Umbilical cord (tissue), 2 donors: ENCODE measurements around the gene PGA3. TPM values are rescaled to one million over a fixed set of nuclear protein-coding genes. Genes with fewer than 3 reads are reported as not detected.
"Not testable (repeated sequence)": the region's sequence is repeated elsewhere in the genome, so short reads cannot be mapped to it uniquely, and the experiment has no call there.

Experiments used
- DNase-seq: peaks from one replicate; pipeline ENCODE4 v3.0.0-alpha.2; 2015; ENCODE audit warnings: low spot score
- total RNA-seq: library from RNA; depleted of rRNA; stranded (reverse); fragments of >200 nt; gene quantifications from one replicate; pipeline ENCODE4 v1.2.3, GENCODE V29; 2014; ENCODE audit warnings: low replicate concordance; ENCODE audit not compliant: insufficient read depth

The PGA3 gene
- total RNA-seq, 1 donor from 2014 or later = 37.8 TPM

DNA sequence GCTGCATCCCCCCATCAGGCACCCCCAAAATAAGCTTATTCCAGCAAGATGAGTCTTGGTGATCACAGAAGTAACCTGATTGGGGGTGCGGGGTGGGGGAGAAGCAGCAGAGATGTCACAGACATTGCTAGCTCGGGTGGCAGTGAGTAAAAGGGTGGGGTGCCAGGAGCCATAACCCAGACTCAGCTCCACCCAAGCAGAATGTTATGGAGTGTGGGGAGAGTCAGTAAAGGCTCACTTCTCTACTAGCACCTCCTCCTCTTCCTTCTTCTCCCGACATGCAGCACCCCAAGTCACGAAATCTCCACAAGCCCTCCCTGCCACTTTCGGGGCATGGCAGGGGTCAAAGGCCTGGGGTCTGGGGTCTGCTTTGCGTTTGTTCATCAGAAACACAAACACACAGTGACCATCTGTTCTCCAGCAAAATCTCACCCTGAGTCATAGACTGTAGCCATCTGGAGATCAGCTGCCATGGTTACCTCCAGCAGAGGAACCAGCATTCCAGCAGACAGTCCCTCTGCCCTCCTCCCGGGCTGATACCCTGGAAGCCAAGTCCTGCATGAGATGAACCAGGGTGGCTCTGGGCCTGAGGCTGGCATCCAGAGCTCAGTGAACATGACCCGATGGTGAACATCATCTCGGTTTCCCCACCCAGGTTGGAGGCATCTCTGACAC is 4.5 kb downstream of the PGA3 start:
- DNase-seq = not testable (repeated sequence)

DNA sequence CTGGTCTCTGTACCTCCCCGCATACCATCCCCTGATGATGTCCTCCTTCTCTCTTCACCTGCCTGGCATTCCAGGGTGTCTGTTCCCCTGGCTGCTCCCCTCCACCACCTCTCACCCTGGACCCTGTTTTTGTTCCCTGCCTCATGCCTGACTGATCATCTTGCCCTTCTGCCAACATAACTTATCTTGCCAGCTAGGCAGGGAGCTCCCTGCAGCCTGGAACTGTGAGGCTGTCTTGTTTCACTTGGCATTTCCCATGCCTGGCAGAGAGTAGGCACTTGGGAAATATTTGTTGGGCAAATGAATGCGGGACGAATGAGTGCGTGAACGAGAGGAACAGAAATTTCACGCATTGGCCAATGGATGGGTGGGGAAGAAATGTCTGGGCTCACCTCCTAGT is 7.3 kb downstream of the PGA3 start:
- DNase-seq = not testable (repeated sequence)

DNA sequence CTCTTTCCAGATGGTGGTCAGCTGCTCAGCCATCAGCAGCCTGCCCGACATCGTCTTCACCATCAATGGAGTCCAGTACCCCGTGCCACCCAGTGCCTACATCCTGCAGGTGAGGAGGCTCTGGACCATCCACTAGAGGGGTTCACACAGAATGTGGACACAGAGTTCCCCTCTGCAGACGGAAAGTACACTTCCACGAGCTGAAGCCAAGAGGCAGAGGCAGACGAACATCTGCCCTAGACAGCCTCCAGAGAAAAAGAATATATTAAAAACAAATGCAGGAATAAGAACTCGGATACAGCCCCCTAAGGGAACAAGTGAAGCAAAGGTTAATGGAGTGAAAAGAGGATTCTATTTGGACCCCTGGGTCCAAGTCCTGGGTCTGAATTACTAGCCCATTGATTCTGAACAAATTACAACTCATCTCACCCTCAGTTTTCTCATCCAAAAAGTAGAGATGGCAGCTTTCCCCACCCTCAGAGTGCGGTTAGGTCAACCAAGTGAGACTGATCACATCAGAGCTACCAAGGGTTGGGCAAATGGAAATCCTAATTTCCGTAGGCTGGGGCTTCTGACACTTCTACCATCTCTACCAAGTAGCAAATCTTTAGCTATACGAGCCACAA is 8.1 kb downstream of the PGA3 start:
- DNase-seq = not testable (repeated sequence)

DNA sequence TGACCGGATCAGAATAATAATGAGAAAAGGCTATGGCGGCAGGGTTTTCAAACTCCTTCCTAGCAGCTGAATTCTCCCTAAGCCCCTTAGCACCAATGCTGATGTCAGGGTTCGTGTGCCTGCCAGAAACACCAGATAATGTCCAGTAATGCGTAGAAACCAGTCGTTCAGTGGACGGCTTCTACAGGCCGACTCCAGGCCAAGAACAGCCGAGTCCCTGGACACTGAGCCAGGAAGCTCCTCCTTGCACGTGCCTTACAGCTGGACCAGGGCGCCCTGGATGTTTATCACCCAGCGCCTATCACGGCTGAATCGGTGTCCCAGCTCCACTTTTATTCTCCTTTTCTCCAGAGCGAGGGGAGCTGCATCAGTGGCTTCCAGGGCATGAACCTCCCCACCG is 8.9 kb downstream of the PGA3 start:
- DNase-seq = not testable (repeated sequence)

DNA sequence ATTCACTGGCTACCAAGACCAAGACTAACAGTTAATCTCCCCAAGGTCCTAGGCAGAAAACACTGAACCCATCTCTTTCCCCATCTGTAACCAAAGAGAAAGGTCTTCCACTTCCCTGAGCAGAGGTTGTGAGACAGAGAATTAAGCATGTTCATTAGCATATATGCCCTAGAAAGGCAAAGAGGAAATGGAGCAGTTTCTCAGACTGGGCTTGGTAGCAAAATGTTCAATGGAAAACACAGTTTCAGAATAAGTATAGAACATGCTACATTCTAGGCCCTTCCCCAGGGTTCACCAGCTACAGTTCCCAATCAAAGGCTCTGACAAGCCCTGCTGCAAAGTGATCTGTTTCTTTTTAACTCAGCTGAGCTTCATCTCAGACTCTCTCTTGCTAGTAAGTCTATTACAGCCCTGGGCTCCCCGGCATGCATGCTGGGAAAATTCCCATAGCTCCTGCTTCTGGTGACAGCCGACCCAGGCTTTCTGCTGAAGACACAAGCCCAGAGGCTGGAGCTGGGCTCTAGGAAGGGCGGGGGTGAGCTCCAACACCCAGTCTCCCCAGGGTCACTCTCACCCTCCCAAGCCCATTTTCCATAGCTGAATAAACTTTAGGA is 10.5 kb downstream of the PGA3 start:
- not testable (repeated sequence) for DNase-seq

DNA sequence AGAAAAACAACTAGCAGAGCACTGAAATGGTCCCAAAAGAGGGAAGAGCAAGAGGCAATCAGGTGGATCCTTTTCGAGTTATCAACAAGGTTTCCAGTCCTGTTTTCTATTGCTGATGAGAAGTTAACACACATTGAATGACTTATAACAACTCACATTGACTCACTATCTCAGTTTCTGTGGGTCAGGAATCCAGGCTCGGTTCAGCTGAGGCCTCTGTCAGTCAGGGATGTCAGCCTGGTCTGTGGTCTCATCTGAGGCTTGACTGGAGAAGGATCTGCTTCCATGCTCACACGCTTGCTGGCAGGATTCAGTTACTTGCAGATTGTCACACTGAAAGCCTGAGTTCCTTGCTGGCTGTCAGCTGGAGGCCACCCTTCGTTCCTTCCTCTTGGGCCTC is 15.0 kb downstream of the PGA3 start:
- DNase-seq = not testable (repeated sequence)

DNA sequence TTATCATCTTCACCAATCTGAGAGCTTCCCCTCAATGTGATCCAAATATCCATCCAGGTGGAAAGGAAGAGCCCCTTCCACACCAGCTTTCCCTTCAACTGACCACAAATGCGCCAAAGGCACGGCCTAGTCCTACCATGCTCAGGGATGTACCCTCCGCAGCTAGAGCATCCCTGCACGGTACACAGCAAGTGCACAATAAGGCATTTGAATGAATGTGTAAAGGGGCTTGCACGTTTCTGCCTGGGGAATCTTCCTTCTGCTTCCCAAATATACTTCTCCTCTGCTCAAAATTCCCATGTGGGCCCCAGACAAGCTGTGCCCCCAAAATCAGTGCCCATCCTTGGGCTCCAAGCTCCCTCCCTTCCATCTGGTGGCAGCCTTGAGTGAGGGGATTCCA is 15.7 kb downstream of the PGA3 start:
- not testable (repeated sequence) for DNase-seq

DNA sequence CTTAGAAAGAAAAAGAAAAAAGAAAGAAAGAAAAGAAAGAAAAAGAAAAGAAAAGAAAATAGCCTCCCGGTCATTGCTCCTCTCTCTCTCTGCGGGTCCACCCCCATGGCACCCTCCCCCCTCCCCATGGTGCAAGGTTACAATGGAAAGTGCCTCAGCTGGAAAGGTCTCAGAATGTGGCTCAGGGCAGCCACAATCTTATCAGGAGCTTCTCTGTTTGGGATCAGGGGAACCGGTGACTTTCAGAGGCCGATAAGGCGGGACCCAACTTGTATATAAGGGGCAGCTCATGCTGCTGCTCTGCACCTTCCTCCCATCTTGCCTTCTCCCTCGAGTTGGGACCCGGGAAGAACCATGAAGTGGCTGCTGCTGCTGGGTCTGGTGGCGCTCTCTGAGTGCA is 18.7 kb downstream of the PGA3 start, which contains the start of gene PGA4:
TSS of gene PGA4 (plus strand) at position 301 of the 400 bp plus-strand sequence. CDS start at position 355, 54 bp downstream.
- not testable (repeated sequence) for DNase-seq

DNA sequence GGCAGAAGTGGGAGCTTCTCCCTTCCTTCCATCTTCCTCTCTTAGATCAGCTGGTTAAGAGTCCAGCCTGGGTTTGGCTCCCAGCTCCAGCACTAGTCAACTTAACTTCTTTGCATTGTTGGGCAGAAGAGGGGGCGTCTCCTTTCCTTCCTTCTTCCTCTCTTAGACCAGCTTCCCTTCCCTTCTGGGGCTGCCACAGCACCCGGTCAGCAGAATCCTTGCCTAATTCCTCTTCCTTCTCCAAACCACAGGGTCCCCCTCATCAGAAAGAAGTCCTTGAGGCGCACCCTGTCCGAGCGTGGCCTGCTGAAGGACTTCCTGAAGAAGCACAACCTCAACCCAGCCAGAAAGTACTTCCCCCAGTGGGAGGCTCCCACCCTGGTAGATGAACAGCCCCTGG is 19.4 kb downstream of the PGA3 start:
- not testable (repeated sequence) for DNase-seq

DNA sequence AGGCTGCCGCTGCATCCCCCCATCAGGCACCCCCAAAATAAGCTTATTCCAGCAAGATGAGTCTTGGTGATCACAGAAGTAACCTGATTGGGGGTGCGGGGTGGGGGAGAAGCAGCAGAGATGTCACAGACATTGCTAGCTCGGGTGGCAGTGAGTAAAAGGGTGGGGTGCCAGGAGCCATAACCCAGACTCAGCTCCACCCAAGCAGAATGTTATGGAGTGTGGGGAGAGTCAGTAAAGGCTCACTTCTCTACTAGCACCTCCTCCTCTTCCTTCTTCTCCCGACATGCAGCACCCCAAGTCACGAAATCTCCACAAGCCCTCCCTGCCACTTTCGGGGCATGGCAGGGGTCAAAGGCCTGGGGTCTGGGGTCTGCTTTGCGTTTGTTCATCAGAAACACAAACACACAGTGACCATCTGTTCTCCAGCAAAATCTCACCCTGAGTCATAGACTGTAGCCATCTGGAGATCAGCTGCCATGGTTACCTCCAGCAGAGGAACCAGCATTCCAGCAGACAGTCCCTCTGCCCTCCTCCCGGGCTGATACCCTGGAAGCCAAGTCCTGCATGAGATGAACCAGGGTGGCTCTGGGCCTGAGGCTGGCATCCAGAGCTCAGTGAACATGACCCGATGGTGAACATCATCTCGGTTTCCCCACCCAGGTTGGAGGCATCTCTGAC is 23.3 kb downstream of the PGA3 start:
- DNase-seq = not testable (repeated sequence)

DNA sequence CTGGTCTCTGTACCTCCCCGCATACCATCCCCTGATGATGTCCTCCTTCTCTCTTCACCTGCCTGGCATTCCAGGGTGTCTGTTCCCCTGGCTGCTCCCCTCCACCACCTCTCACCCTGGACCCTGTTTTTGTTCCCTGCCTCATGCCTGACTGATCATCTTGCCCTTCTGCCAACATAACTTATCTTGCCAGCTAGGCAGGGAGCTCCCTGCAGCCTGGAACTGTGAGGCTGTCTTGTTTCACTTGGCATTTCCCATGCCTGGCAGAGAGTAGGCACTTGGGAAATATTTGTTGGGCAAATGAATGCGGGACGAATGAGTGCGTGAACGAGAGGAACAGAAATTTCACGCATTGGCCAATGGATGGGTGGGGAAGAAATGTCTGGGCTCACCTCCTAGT is 26.1 kb downstream of the PGA3 start:
- DNase-seq = not testable (repeated sequence)

DNA sequence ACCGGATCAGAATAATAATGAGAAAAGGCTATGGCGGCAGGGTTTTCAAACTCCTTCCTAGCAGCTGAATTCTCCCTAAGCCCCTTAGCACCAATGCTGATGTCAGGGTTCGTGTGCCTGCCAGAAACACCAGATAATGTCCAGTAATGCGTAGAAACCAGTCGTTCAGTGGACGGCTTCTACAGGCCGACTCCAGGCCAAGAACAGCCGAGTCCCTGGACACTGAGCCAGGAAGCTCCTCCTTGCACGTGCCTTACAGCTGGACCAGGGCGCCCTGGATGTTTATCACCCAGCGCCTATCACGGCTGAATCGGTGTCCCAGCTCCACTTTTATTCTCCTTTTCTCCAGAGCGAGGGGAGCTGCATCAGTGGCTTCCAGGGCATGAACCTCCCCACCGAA is 27.7 kb downstream of the PGA3 start:
- not testable (repeated sequence) for DNase-seq

DNA sequence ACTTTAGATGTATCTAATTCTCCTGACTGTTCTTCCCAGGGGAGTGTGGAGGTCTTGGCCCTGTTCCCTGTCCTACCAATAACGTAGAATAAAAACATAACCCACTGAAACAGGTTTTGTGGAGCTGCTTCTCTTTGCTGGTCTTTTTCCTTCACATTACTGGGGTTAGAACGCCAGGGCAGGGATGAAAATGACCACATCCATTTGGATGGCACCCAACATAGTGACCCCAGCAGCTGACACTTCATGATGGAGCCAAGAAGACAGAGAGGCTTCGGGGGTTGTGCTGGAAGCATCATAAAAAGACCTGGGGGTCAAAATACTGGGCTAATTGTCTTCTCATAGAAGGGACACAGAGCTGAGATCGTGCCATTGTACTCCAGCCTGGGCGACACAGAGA is 28.3 kb downstream of the PGA3 start:
- not testable (repeated sequence) for DNase-seq

DNA sequence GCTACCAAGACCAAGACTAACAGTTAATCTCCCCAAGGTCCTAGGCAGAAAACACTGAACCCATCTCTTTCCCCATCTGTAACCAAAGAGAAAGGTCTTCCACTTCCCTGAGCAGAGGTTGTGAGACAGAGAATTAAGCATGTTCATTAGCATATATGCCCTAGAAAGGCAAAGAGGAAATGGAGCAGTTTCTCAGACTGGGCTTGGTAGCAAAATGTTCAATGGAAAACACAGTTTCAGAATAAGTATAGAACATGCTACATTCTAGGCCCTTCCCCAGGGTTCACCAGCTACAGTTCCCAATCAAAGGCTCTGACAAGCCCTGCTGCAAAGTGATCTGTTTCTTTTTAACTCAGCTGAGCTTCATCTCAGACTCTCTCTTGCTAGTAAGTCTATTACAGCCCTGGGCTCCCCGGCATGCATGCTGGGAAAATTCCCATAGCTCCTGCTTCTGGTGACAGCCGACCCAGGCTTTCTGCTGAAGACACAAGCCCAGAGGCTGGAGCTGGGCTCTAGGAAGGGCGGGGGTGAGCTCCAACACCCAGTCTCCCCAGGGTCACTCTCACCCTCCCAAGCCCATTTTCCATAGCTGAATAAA is 29.3 kb downstream of the PGA3 start:
- not testable (repeated sequence) for DNase-seq

DNA sequence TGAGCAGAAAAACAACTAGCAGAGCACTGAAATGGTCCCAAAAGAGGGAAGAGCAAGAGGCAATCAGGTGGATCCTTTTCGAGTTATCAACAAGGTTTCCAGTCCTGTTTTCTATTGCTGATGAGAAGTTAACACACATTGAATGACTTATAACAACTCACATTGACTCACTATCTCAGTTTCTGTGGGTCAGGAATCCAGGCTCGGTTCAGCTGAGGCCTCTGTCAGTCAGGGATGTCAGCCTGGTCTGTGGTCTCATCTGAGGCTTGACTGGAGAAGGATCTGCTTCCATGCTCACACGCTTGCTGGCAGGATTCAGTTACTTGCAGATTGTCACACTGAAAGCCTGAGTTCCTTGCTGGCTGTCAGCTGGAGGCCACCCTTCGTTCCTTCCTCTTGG is 33.8 kb downstream of the PGA3 start:
- DNase-seq = not testable (repeated sequence)

DNA sequence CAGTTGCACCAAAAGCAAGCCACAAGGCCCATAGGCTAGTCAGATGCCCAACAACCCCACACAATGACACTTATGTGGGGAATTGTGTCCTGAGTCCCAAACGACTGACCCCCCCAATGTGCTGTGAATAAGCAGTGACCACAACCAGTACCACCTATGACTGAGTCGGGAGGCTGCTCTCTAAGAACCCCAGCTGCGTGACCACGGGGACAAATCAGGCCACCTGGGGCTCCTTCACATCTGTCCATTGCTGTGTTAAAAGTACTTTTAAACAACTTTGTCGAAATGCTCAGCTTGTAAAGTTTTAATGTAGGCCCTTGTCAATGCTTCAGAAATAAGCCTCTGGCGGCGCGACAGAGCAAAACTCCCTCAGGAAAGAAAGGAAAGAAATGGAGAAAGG is 37.0 kb downstream of the PGA3 start:
- not testable (repeated sequence) for DNase-seq

DNA sequence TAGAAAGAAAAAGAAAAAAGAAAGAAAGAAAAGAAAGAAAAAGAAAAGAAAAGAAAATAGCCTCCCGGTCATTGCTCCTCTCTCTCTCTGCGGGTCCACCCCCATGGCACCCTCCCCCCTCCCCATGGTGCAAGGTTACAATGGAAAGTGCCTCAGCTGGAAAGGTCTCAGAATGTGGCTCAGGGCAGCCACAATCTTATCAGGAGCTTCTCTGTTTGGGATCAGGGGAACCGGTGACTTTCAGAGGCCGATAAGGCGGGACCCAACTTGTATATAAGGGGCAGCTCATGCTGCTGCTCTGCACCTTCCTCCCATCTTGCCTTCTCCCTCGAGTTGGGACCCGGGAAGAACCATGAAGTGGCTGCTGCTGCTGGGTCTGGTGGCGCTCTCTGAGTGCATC is 37.6 kb downstream of the PGA3 start, which contains the start of gene PGA5:
TSS of gene PGA5 (plus strand) at position 301 of the 400 bp plus-strand sequence. CDS start at position 353, 52 bp downstream.
- not testable (repeated sequence) for DNase-seq

DNA sequence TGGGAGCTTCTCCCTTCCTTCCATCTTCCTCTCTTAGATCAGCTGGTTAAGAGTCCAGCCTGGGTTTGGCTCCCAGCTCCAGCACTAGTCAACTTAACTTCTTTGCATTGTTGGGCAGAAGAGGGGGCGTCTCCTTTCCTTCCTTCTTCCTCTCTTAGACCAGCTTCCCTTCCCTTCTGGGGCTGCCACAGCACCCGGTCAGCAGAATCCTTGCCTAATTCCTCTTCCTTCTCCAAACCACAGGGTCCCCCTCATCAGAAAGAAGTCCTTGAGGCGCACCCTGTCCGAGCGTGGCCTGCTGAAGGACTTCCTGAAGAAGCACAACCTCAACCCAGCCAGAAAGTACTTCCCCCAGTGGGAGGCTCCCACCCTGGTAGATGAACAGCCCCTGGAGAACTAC is 38.2 kb downstream of the PGA3 start:
- not testable (repeated sequence) for DNase-seq

DNA sequence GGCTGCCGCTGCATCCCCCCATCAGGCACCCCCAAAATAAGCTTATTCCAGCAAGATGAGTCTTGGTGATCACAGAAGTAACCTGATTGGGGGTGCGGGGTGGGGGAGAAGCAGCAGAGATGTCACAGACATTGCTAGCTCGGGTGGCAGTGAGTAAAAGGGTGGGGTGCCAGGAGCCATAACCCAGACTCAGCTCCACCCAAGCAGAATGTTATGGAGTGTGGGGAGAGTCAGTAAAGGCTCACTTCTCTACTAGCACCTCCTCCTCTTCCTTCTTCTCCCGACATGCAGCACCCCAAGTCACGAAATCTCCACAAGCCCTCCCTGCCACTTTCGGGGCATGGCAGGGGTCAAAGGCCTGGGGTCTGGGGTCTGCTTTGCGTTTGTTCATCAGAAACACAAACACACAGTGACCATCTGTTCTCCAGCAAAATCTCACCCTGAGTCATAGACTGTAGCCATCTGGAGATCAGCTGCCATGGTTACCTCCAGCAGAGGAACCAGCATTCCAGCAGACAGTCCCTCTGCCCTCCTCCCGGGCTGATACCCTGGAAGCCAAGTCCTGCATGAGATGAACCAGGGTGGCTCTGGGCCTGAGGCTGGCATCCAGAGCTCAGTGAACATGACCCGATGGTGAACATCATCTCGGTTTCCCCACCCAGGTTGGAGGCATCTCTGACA is 42.1 kb downstream of the PGA3 start:
- DNase-seq = not testable (repeated sequence)

DNA sequence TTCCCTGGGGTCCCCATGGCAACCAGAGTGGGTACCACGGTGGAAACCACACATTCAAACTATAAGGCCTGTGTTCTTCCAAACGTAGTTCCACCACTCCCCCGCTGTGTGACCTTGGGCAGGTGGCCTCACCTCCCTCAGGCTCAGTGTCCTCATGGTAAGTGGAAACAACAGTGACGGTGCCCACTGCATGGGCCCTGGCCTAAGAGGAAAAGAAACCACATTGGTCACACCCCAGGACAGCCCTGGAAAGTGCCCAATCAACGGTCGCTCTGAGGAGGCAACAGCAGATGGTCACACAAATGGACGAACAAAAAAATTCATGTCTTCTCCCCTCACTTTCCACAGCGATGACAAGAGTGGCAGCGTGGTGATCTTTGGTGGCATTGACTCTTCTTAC is 44.8 kb downstream of the PGA3 start:
- not testable (repeated sequence) for DNase-seq

DNA sequence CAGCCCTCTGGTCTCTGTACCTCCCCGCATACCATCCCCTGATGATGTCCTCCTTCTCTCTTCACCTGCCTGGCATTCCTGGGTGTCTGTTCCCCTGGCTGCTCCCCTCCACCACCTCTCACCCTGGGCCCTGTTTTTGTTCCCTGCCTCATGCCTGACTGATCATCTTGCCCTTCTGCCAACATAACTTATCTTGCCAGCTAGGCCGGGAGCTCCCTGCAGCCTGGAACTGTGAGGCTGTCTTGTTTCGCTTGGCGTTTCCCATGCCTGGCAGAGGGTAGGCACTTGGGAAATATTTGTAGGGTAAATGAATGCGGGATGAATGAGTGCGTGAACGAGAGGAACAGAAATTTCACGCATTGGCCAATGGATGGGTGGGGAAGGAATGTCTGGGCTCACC is 45.9 kb downstream of the PGA3 start:
- not testable (repeated sequence) for DNase-seq
